Suprapubic skin (tissue), 4 donors: ENCODE results near the gene INPP5B. TPM values are rescaled to one million over a fixed set of nuclear protein-coding genes. Genes with fewer than 3 reads are reported as not detected.
A peak's percentile ranks its signal among the peaks of the same experiment; 100 is the strongest.
"Not testable (repeated sequence)": the region's sequence is repeated elsewhere in the genome, so short reads cannot be mapped to it uniquely, and the experiment has no call there.

ENCODE experiments used
- DNase-seq, 2 donors: peaks; one replicate each; pipeline ENCODE4 v3.0.0-alpha.2; 2019; ENCODE audit warnings: low spot score in 2 of 2
- H3K27ac ChIP-seq: fragments of 200-600 bp; sonication (generic); one replicate; pipeline ENCODE4 v1.5.1; 2019
- H3K27me3 ChIP-seq: fragments of 200-600 bp; sonication (generic); one replicate; pipeline ENCODE4 v1.5.1; 2019
- H3K36me3 ChIP-seq: fragments of 200-600 bp; sonication (generic); one replicate; pipeline ENCODE4 v1.5.1; 2019
- H3K4me1 ChIP-seq: fragments of 200-600 bp; sonication (generic); one replicate; pipeline ENCODE4 v1.5.1; 2019
- H3K4me3 ChIP-seq: fragments of 200-600 bp; sonication (generic); one replicate; pipeline ENCODE4 v1.5.1; 2019; ENCODE audit warnings: mild to moderate bottlenecking
- H3K9me3 ChIP-seq: fragments of 200-600 bp; sonication (generic); one replicate; pipeline ENCODE4 v1.5.1; 2019
- EP300 ChIP-seq: sonication (generic); formaldehyde crosslinking; IDR thresholded peaks from one replicate; pipeline ENCODE4 v1.6.1; 2017; ENCODE audit warnings: antibody characterized with exemption
- POLR2A ChIP-seq, 2 donors: fragments of 450-650 bp; IDR thresholded peaks; one replicate each; pipeline ENCODE4 v1.6.1; 2017; ENCODE audit warnings: antibody characterized with exemption in 2 of 2, mild to moderate bottlenecking in 2 of 2, moderate library complexity in 2 of 2
- POLR2AphosphoS5 ChIP-seq, 3 donors: sonication (generic); formaldehyde crosslinking; IDR thresholded peaks; one replicate each; pipeline ENCODE4 v1.6.1; 2017; ENCODE audit warnings: antibody characterized with exemption in 3 of 3
- WGBS: methylation state at CpG from one replicate; pipeline ENCODE4 v1.1.5; 2018; 5-methylcytosine and 5-hydroxymethylcytosine counted together
- total RNA-seq, 4 donors: library from RNA; depleted of rRNA; stranded (reverse); fragments of >200 nt; gene quantifications; one replicate each; pipeline ENCODE4 v1.1.0, GENCODE V29; 2016
- TF ChIP-seq, protein P1 (sequence below), 2 donors: fragments of 200-600 bp in 1 of 2; fragments of 450-650 bp in 1 of 2; sonication (generic) in 1 of 2; IDR thresholded peaks; one replicate each; pipeline ENCODE4 v1.5.1; 2016 to 2019; ENCODE audit warnings: antibody characterized with exemption in 2 of 2, mild to moderate bottlenecking in 1 of 2, moderate library complexity in 1 of 2

Gene INPP5B
- total RNA-seq, 4 donors from 2014 or later = 14.0 to 30.9 (median 17.9) TPM

DNA sequence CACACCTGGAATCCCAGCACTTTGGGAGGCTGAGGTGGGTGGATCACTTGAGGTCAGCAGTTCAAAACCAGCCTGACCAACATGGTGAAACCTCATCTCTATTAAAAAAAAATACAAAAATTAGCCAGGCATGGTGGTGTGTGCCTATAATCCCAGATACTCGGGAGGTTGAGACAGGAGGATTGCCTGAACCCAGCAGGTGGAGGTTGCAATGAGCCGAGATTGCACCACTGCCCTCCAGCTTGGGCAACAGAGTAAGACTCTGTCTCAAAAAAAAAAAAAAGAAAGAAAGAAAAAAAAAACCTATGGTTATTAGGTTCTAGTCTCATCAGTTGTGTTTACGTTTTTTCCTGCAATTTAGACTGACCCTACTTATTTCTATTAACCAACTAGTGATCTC is 40.3 kb downstream of the INPP5B start:
- 90% methylated on average over 3 of the region's 3 CpGs for WGBS
- not testable (repeated sequence) for H3K9me3 ChIP-seq, DNase-seq

DNA sequence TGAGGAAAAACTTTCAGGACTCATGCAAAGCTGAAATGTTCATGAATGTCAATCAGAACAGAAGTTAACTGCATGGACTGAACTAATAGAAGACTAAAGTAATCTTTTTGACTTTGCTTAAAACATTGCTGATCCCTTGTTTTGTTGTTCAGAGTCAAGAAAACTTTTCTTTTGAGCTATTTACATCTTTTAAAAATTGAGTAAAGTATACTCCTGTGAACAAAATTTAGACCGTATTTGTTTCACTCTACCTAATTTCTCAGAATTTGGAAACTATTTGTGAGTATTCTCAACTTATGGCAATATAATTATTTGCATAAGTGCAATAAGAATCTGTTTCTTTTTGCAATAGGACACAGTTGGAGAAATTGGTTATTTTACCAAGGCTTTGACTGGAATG is 41.1 kb downstream of the INPP5B start:
- TF ChIP-seq, protein P1, sequence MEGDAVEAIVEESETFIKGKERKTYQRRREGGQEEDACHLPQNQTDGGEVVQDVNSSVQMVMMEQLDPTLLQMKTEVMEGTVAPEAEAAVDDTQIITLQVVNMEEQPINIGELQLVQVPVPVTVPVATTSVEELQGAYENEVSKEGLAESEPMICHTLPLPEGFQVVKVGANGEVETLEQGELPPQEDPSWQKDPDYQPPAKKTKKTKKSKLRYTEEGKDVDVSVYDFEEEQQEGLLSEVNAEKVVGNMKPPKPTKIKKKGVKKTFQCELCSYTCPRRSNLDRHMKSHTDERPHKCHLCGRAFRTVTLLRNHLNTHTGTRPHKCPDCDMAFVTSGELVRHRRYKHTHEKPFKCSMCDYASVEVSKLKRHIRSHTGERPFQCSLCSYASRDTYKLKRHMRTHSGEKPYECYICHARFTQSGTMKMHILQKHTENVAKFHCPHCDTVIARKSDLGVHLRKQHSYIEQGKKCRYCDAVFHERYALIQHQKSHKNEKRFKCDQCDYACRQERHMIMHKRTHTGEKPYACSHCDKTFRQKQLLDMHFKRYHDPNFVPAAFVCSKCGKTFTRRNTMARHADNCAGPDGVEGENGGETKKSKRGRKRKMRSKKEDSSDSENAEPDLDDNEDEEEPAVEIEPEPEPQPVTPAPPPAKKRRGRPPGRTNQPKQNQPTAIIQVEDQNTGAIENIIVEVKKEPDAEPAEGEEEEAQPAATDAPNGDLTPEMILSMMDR (IDR thresholded peaks at IDR 0.05) = no peak
- Histone ChIP-seq H3K4me1 (no peaks in the 10 kb centered on the region), H3K27me3 (no peaks in the 10 kb centered on the region), H3K9me3 (no peaks in the 10 kb centered on the region), H3K27ac (no peak overlapping the region), H3K4me3 (no peak overlapping the region), H3K36me3 (peaks cover 3% of the 10 kb centered on the region)
- 94% methylated on average over 1 of the region's 1 CpG for WGBS
- no peak for DNase-seq

More for the DNA sequence above, 40.3 kb downstream of the INPP5B start:
- H3K36me3 ChIP-seq, H3K27me3 ChIP-seq, H3K4me1 ChIP-seq, H3K27ac ChIP-seq, H3K4me3 ChIP-seq: not testable (repeated sequence)

DNA sequence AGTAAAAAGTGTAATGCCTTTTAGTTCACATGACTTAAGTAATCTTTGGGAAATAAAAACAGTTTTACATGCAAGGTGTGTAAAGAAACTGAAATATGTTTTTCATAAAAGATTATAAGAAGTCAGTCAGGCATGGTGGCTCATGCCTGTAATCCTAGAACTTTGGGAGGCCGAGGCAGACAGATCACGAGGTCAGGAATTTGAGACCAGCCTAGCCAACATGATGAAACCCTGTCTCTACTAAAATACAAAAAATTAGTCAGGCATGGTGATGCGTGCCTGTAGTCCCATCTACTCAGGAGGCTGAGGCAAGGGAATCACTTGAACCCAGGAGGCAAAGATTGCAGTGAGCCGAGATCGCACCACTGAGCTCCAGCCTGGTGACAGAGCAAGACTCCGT is 42.9 kb downstream of the INPP5B start:
- H3K36me3 ChIP-seq, H3K27ac ChIP-seq, H3K4me3 ChIP-seq, DNase-seq, H3K27me3 ChIP-seq, H3K9me3 ChIP-seq, H3K4me1 ChIP-seq: not testable (repeated sequence)
- WGBS = 92% methylated on average over 6 of the region's 6 CpGs

DNA sequence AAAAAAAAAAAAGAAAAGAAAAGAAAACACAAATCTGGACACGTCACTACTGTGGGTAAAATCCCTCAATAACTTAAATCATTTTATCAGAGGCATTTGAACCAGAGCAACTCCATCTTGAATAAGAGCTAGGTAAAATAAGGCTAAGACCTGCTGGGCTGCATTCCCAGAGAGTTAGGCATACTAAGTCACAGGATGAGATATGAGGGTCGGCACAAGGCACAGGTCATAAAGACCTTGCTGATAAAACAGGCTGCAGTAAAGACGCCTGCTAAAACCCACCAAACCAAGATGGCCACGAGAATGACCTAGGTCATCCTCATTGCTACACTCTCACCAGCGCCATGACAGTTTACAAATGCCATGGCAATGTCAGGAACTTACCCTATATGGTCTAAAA is 43.9 kb downstream of the INPP5B start:
- TF ChIP-seq POLR2A (IDR thresholded peaks at IDR 0.05) (no peak), POLR2AphosphoS5 (IDR thresholded peaks at IDR 0.05) (no peak), EP300 (no peak)
- TF ChIP-seq, protein P1 (IDR thresholded peaks at IDR 0.05) = no peak
- Histone ChIP-seq H3K9me3 (no peaks in the 10 kb centered on the region), H3K36me3 (peaks cover 3% of the 10 kb centered on the region), H3K27me3 (no peaks in the 10 kb centered on the region), H3K4me3 (no peak overlapping the region), H3K4me1 (no peaks in the 10 kb centered on the region), H3K27ac (no peak overlapping the region)
- 71% methylated on average over 5 of the region's 5 CpGs for WGBS
- no peak for DNase-seq

DNA sequence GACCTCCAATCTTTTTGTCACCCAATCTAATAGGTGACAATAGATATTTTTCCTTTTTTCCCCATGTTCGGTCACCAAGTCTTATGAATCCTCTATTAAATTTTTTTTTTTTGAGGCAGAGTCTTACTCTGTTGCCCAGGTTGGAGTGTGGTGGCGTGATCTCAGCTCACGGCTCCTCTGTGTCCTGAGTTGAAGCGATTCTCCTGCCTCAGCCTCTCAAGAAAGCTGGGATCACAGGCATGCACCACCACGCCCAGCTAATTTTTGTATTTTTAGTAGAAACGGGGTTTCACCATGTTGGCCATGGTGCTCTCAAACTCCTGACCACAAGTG is 45.0 kb downstream of the INPP5B start:
- no peak overlapping the region for H3K4me3 ChIP-seq
- no peak overlapping the region for H3K27ac ChIP-seq
- H3K9me3 ChIP-seq = no peaks in the 10 kb centered on the region
- peaks cover 3% of the 10 kb centered on the region for H3K36me3 ChIP-seq
- H3K27me3 ChIP-seq = no peaks in the 10 kb centered on the region
- peak in 1 of 2 donors; percentile 16 for DNase-seq
- TF ChIP-seq POLR2AphosphoS5 (IDR thresholded peaks at IDR 0.05) = no peak
- TF ChIP-seq EP300 = no peak
- no peak for TF ChIP-seq POLR2A (IDR thresholded peaks at IDR 0.05)
- TF ChIP-seq, protein P1 (IDR thresholded peaks at IDR 0.05) = no peak
- no peaks in the 10 kb centered on the region for H3K4me1 ChIP-seq
- 96% methylated on average over 6 of the region's 6 CpGs for WGBS

DNA sequence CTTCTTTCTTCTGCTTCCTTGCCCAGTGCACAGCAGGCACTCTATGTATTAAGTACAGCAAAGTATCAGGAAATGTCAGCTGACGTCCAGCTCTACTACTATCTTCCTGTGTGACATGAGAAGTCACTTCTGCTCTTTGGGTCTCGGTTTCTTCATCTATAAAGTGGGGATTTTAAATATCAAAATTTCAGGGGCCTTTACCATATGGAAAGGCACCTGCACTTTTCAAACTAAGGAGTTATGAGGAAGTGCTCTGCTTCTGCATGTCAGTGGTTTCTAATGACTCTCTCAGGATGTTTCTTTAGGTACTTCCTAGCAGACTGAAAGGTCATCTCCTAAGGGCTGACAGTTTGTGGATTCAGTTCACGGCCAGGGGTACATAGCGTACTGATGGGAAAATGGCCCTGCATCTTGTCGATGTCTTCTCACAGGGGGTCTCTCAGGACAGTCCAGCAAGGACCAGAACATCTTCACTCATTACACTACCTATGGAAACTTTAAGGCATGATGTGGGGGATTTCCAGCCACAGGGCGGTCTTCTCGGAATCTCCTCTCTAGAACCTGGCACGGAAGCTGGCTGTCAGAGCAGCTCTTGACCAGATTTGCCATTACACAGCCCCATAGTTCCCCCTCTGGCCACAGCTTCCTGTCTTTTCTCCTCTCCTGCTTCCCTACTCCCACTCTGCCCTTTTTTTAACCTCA is 45.5 kb downstream of the INPP5B start:
- TF ChIP-seq POLR2AphosphoS5 (IDR thresholded peaks at IDR 0.05) (no peak), POLR2A (IDR thresholded peaks at IDR 0.05) (no peak), EP300 (no peak)
- TF ChIP-seq, protein P1 (IDR thresholded peaks at IDR 0.05) = no peak
- H3K36me3 ChIP-seq = peaks cover 3% of the 10 kb centered on the region
- no peak overlapping the region for H3K4me3 ChIP-seq
- DNase-seq = peak in 1 of 2 donors; percentile 13
- no peak overlapping the region for H3K27ac ChIP-seq
- 74% methylated on average over 8 of the region's 8 CpGs for WGBS
- no peaks in the 10 kb centered on the region for H3K9me3 ChIP-seq
- no peaks in the 10 kb centered on the region for H3K27me3 ChIP-seq
- no peaks in the 10 kb centered on the region for H3K4me1 ChIP-seq

DNA sequence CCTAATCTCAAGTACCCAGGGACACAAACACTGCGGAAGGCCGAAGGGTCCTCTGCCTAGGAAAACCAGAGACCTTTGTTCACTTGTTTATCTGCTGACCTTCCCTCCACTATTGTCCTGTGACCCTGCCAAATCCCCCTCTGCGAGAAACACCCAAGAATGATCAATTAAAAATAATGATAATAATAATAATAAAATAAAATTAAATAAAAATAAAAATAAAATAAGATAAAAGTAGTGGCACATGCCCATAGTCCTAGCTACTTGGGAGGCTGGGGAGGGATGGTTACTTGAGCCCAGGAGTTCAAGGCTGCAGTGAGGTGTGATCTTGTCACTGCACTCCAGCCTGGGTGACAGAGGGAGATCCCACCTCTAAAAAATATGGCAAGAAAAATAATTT is 49.3 kb downstream of the INPP5B start:
- WGBS = 96% methylated on average over 3 of the region's 3 CpGs
- H3K9me3 ChIP-seq, H3K27ac ChIP-seq, H3K27me3 ChIP-seq, H3K4me1 ChIP-seq, H3K36me3 ChIP-seq, H3K4me3 ChIP-seq: not testable (repeated sequence)
- DNase-seq = peak in 1 of 2 donors; percentile 7
